HG03196 (cell line): ENCODE results near the gene TMC4.
"Not testable (repeated sequence)": the region's sequence is repeated elsewhere in the genome, so short reads cannot be mapped to it uniquely, and the experiment has no call there.

Experiments
- ATAC-seq: cut with Tn5 transposase; IDR thresholded peaks from one replicate; pipeline ENCODE4 v1.9.1; 2021; ENCODE audit not compliant: unreplicated experiment

The TMC4 gene

DNA sequence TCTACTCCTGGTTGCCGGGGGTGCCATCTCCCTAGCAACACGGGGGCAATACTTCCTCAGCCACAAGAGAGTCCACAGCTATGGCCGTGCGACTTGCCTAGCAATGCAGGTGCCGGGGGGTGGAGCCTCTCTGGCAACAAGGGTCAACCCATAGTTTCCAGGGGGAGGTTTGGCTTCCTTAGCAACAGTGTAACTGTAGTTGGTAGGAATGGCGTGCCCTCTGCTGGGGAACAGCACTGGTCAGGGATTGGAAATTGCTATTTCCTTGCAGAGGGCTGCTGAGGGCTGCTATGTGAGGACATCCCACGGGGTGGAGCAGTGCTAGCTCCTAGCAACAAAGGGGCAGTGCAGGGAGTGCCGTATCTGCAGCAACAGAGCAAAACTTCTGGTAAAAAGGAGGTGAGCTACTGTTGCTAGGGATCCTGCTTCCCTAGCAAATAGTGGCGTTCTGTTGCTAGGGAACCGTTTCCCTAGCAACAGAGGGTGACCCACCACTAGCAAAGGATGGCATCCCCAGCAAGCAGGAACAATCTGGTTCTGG, 7.0 kb upstream of the TMC4 start:
- no peak for ATAC-seq

GRCh38 chr19:54179262-54179852, 6.4 kb upstream of the TMC4 start:
- ATAC-seq: no peak

DNA sequence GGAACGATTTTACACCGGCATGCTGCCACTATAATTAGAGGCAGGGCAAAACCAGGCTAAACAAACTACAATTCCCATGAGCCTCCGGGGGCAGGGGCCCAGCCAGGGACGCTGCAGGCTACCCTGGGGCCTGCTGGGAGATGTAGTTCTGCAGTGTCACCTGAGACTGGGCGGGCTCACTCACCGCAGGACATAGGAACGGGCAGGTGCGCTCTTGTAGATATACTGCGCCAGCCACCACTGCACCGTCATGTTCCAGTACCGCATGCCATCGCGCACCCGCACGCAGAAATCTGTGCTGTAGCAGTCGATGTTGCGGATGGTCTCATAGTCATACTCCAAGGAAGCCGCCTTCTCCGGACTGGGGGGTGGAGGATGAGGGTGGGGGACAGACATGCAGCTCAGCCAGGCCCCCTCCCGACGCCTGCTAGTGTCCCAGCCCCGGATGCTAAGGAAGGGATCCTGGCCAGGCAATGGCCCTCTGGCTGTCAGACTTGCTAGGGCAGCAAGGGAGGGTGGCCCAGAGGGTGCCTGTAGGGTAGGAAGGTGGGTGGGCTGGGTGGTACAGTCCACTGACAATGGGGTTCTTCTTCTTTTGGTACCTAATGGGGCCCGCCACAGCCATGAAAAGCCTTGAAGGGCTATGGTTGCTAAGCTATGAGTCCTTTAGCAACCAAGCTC, 5.8 kb upstream of the TMC4 start:
- no peak for ATAC-seq

GRCh38 chr19:54173951-54174834, 1.2 kb upstream of the TMC4 start:
- ATAC-seq: no peak

GRCh38 chr19:54173359-54173699, 369 bp upstream of the TMC4 start:
- ATAC-seq: no peak

DNA sequence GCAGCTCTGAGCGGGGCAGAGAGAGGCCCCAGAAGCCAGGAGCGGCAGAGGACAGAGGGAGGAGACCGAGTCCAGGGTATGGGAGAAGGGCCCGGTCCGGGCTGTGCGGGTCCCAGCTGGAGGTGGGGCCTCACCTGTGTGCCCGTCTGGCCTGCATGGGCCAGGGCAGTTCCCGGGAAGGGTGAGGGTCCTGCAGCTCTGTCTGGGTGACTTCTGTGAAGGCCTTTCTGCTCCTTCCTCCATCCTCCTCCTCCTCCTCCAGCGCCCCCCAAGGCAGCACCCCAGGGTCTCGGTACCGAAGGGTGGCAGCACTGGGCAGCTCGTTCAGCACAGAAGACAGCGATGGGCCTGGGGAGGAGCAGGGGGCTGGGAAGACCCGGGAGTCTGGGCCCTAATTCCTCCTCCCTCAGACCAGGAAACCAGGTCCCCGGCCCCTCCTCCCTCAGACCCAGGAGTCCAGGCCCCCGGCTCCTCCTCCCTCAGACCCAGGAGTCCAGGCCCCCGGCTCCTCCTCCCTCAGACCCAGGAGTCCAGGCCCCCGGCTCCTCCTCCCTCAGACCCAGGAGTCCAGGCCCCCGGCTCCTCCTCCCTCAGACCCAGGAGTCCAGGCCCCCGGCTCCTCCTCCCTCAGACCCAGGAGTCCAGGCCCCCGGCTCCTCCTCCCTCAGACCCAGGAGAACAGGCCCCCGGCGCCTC, 1.1 kb downstream of the TMC4 start:
- not testable (repeated sequence) for ATAC-seq

DNA sequence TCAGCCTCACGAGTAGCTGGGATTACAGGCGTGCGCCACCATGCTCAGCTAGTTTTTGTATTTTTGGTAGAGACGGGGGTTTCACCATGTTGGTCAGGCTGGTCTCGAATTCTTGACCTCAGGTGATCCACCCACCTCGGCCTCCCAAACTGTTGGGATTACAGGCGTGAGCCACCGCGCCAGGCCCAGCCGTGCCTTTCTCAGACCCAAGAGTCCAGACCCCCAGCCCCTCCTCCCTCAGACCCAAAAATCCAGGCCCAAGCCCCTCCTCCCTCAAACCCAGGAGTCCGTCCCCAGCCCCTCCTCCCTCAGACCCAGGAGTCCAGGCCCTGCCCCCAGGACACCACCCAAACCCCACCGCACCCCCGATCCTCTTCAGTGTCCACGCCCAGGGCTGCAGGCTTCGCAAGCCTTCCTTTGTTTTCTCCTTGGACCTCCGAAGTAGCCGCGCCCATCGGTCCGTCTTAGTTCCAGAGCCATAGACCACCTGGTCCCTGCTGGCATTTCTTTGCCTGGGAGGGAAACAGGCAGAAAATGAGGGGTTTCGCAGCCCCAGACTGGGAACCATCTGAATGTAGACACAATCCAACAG, 3.7 kb downstream of the TMC4 start:
- ATAC-seq: no peak

DNA sequence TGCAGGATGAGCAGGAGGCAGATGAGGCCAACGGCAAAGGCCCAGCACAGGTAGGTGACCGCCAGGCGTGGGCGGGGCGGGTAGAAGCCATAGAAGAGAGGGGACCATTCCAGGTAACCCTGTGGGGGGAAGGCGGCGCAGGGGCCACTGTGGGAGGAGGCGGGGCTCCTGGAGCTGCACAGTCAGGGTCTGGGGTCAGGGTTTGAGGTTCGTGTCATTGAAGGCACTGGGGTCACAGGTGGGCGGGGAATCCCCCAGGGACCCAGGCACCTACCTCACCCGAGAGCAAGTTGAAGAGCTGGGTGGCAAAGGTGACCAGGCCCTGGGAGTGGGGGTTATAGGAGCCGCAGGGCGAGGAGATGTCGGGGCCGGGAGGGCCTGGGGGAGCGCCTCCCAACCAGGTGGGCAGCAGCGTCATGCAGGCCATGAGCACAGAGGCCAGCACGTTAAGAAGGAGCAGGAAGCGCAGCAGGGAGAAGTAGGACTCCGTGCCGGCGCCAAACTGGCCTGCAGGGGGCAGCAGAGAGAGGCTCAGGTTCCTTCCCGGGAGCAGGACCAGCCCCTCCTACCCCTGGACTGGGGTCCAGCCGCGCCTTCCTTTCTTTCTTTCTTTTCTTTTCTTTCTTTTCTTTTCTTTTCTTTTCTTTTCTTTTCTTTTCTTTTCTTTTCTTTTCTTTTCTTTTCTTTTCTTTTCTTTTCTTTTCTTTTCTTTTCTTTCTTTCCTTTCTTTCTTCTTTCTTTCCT, 4.6 kb downstream of the TMC4 start:
- ATAC-seq: no peak

GRCh38 chr19:54165222-54165621, 7.7 kb downstream of the TMC4 start:
- no peak for ATAC-seq

GRCh38 chr19:54164369-54165068, 8.4 kb downstream of the TMC4 start:
- ATAC-seq: no peak

- ATAC-seq: no peak
Observed at GRCh38 chr19:54162884-54163283, 10.1 kb downstream of the TMC4 start.

- no peak for ATAC-seq
Observed at GRCh38 chr19:54162241-54162805, 10.6 kb downstream of the TMC4 start.

- ATAC-seq: no peak
Observed at GRCh38 chr19:54160854-54161253, 12.1 kb downstream of the TMC4 start.

DNA sequence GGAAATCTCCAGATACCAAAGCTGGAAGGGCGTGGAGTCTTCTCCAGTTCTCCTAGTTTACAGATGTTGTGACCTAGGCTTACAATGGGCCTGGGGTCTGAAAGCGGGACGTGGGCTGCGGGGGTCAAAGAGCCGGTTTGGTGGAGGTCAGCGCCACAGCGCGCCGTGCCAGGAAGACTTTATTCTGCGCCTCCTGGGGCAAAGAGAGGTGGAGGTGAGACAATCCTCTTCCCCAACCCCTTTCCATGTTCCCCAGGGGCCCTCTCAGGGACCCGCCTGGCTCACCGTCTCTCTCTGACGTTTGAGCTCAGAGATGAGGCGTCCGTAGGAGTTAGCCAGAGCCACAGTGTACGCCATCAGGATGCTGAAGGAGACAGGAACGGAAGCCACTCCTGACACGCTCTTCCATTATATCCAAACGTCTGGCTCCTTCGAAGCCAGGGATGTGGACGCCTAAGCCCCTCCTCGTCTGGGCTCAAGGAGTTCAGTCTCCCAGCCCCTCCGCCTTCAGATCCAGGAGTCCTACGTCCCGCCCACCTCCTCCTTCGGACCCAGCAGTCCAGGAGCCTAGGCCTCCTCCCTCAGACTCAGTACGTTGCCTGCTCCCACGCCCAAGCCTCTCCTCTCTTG, 12.7 kb downstream of the TMC4 start:
- ATAC-seq: peak; percentile 9

- ATAC-seq: peak; percentile 87
Observed at GRCh38 chr19:54159352-54160181, 13.4 kb downstream of the TMC4 start, which contains the start of gene LENG1. TSS of gene LENG1 (minus strand) at chr19:54159721. CDS start at chr19:54159695, 26 bp downstream.

DNA sequence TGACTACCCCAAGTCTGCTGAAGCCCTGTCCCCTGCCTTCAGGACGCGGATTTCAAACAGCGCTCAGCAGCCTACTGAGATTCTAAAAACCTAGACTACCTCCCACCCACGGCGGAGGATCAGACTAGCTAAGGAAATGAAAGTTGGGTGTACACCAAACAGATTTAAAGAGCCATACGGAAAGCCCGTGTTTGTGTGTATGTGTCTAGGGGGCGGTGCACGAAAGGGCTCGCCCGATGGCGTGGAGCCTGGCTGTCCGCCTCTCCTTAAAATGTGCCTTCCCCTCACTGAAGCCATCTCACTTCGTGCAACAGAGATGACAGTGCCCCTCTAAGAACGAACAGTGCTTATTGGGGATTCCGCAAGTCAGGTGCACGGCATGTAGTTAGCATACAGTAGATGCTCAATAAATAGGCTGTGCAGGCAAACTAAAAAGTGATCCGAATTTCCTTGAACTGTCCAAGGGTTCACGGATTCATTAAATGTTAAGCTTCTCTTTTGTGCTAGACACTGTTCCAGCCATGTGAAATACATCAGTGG, 14.1 kb downstream of the TMC4 start:
- no peak for ATAC-seq

DNA sequence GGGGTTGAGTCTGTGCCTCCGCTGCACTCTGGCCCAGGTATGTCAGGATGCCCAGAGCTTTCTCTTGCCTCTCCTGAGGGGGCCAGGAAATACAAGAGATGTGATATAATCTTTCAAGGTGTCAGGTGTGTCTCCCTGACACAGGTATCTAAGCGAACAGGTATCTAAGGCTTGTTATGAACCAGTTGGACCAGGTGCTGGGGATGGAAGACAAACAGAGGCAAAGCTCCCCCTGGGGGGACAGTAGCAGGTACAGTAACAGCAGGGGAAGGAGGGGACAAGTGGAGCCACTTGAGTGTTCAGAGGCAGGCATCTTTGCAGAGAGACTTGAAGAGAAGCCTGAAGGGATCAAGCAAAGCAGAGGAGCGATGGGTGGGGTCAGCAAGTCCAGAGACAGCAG, 16.0 kb downstream of the TMC4 start:
- ATAC-seq: no peak
